Body of pancreas (tissue), 4 donors: Measurements from ENCODE around the gene ZNF638.

Source experiments
- CTCF ChIP-seq, 7 experiments: fragments of 450-650 bp in 4 of 7; fragments of 200-600 bp in 3 of 7; sonication (generic) in 3 of 7; IDR thresholded peaks; one replicate each; pipeline ENCODE4 v1.5.1; 2016 to 2019; ENCODE audit warnings: antibody characterized with exemption in 7 of 7
- POLR2A ChIP-seq, 3 donors: fragments of 450-650 bp; IDR thresholded peaks; one replicate each; pipeline ENCODE4 v1.6.1; 2016; ENCODE audit warnings: antibody characterized with exemption in 3 of 3, mild to moderate bottlenecking in 2 of 3

- TF ChIP-seq CTCF (IDR thresholded peaks at IDR 0.05) (no peak), POLR2A (IDR thresholded peaks at IDR 0.05) (no peak)
Measured at GRCh38 chr2:71340176-71340575, 8.6 kb downstream of the ZNF638 start.
